MCF 10A (cell line): ENCODE data around the gene SHKBP1. TPM values are rescaled to one million over a fixed set of nuclear protein-coding genes. Genes with fewer than 3 reads are reported as not detected.

Source experiments
- BruUV-seq: library from RNA; stranded (reverse); fragments of 400-500 nt; replicated peaks from 2 replicates; lab custom pipeline; 2021; lab: Mats Ljungman, UMichigan
- CTCF ChIA-PET: fragments of 300-600 bp; sonication (Branson Sonifier 250); formaldehyde crosslinking; extraction: SDS; loops from one replicate; lab custom pipeline; 2021; ENCODE audit warnings: antibody characterized with exemption, inconsistent platforms; lab: Yijun Ruan, JAX
- POLR2A ChIA-PET: fragments of 300-600, 350-650 bp; sonication (Branson Sonifier 250); formaldehyde crosslinking; extraction: SDS; loops from one replicate; lab custom pipeline; 2020; ENCODE audit warnings: antibody characterized with exemption, inconsistent platforms; lab: Yijun Ruan, JAX
- DNase-seq: peaks from one replicate; pipeline ENCODE4 v3.0.0-alpha.2; 2018; ENCODE audit not compliant: unreplicated experiment
- H3K27ac Mint-ChIP-seq: one replicate; pipeline ENCODE4 v1.8.0; 2022; ENCODE audit warnings: mild to moderate bottlenecking, low read depth, mixed read lengths; ENCODE audit not compliant: unreplicated experiment
- H3K27me3 Mint-ChIP-seq: one replicate; pipeline ENCODE4 v1.8.0; 2022; ENCODE audit warnings: mixed read lengths; ENCODE audit not compliant: insufficient read depth, unreplicated experiment
- H3K36me3 Mint-ChIP-seq: one replicate; pipeline ENCODE4 v1.8.0; 2022; ENCODE audit warnings: mild to moderate bottlenecking, moderate library complexity, mixed read lengths; ENCODE audit not compliant: insufficient read depth, unreplicated experiment
- H3K4me1 Mint-ChIP-seq: one replicate; pipeline ENCODE4 v1.8.0; 2022; ENCODE audit warnings: mixed read lengths; ENCODE audit not compliant: insufficient read depth, unreplicated experiment
- H3K4me3 Mint-ChIP-seq: one replicate; pipeline ENCODE4 v1.8.0; 2022; ENCODE audit warnings: mild to moderate bottlenecking, moderate library complexity, mixed read lengths; ENCODE audit not compliant: unreplicated experiment
- H3K9me3 Mint-ChIP-seq: one replicate; pipeline ENCODE4 v1.8.0; 2022; ENCODE audit warnings: mixed read lengths; ENCODE audit not compliant: unreplicated experiment
- intact Hi-C: fragments of 100-400 bp; cut with micrococcal nuclease; formaldehyde crosslinking; loops from 2 replicates; pipeline ENCODE4 v1.14.1; 2022
- total RNA-seq: library from RNA; stranded (reverse); gene quantifications from 2 replicates; pipeline ENCODE4 v1.2.3, GENCODE V29; 2022
- TF ChIP-seq, protein P1 (sequence below): fragments of 200-600 bp; IDR thresholded peaks from one replicate; pipeline ENCODE4 v1.8.0; 2022; ENCODE audit warnings: antibody characterized with exemption, mild to moderate bottlenecking; ENCODE audit not compliant: unreplicated experiment

The SHKBP1 gene
- total RNA-seq, 1 experiment from 2014 or later, result 41.5 TPM

DNA sequence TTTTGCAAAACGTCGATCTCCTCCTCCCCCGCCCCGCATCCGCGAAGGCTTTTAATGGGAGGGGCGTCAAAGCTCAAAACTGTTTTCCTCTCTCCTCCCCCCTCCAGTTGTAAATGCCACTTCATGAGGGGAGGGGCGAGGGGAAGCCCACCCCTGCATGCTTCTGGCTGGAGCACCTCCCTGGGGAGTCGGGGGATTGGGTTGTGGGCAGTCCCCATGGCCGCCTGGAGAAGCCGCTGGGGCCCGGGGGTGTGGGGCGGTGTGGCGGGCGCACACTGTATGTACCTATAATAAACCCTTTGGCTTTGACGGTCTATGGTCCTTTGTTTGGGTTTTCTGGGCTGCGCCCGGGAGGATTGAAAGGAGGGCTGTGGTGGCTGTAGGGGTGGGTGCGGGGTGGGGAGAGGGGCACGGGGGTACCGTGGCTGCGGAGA is 505 bp upstream of the SHKBP1 start:
- Mint-ChIP-seq H3K27ac (peak overlapping the region; percentile 49), H3K4me1 (peaks cover 11% of the 10 kb centered on the region), H3K4me3 (peak overlapping the region; percentile 83), H3K27me3 (no peaks in the 10 kb centered on the region), H3K9me3 (no peaks in the 10 kb centered on the region), H3K36me3 (peaks cover 9% of the 10 kb centered on the region)
- intact Hi-C loops, result no loop called here
- BruUV-seq, result no TSS peak
- POLR2A ChIA-PET, result no interaction called here
- no peak for DNase-seq
- TF ChIP-seq, protein P1, sequence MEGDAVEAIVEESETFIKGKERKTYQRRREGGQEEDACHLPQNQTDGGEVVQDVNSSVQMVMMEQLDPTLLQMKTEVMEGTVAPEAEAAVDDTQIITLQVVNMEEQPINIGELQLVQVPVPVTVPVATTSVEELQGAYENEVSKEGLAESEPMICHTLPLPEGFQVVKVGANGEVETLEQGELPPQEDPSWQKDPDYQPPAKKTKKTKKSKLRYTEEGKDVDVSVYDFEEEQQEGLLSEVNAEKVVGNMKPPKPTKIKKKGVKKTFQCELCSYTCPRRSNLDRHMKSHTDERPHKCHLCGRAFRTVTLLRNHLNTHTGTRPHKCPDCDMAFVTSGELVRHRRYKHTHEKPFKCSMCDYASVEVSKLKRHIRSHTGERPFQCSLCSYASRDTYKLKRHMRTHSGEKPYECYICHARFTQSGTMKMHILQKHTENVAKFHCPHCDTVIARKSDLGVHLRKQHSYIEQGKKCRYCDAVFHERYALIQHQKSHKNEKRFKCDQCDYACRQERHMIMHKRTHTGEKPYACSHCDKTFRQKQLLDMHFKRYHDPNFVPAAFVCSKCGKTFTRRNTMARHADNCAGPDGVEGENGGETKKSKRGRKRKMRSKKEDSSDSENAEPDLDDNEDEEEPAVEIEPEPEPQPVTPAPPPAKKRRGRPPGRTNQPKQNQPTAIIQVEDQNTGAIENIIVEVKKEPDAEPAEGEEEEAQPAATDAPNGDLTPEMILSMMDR, result no peak
- CTCF ChIA-PET, result interaction anchor here (0.6 to 1.0 kb wide), 3 partner anchors 19 to 59 kb away, joined by 3 to 4 read pairs (median 4); no protein-coding TSS in a partner anchor

DNA sequence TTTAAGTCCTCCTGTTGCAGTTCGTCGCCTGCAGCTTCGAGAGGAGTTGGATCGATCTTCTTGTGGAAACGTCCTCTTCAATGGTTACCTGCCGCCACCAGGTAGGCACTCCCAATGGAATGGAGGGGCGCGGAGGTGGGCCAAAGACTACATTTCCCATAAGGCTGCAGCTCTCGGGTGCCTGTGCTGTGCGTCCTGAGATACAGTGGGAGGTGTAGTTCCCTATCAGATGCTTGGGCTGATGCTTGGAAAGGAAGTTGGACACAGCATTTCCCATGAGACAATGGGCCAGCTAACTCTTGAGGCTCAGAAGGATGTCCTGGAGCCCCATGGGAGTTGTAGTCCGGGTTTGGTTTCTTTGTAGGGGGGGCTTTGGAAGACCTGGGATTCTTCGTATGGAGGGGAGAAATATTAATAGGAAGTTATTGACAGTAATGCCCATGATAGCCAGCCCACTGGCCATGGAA is 1.8 kb downstream of the SHKBP1 start:
- DNase-seq, result no peak
- TF ChIP-seq, protein P1, result no peak
- POLR2A ChIA-PET, result interaction anchor here (0.6 to 1.3 kb wide), 2 partner anchors 8 to 984 kb away, joined by 4 read pairs; no protein-coding TSS in a partner anchor
- Mint-ChIP-seq H3K27me3 (no peaks in the 10 kb centered on the region), H3K9me3 (no peaks in the 10 kb centered on the region), H3K36me3 (peaks cover 22% of the 10 kb centered on the region), H3K27ac (no peak overlapping the region), H3K4me1 (peaks cover 11% of the 10 kb centered on the region), H3K4me3 (peak overlapping the region; percentile 83)
- BruUV-seq, result no TSS peak
- CTCF ChIA-PET, result interaction anchor here (1.0 to 1.4 kb wide), 3 partner anchors 7 to 115 kb away, joined by 3 to 4 read pairs (median 4); no protein-coding TSS in a partner anchor
- intact Hi-C loops, result no loop called here

DNA sequence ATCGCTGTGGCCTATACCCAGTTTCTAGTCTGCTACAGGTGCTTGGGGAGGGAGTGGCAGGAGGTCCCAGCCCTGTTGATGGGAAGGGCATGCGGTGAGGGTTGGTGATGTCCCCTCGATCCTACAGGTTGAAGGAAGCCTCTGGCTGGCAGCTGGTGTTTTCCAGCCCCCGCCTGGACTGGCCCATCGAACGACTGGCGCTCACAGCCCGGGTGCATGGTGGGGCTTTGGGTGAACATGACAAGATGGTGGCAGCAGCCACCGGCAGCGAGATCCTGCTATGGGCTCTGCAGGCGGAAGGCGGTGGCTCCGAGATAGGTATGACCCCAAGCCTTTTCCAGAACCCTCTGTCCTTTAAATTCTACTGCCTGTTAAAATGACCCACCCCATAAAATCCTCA is 3.9 kb downstream of the SHKBP1 start:
- no peak overlapping the region for H3K27ac Mint-ChIP-seq
- TF ChIP-seq, protein P1, result no peak
- ChIA-PET POLR2A (no interaction called here), CTCF (interaction anchor here (0.6 kb wide), 2 partner anchors 93 to 1029 kb away, joined by 3 read pairs; no protein-coding TSS in a partner anchor)
- BruUV-seq, result no TSS peak
- no peak overlapping the region for H3K4me3 Mint-ChIP-seq
- H3K9me3 Mint-ChIP-seq, result no peaks in the 10 kb centered on the region
- peaks cover 13% of the 10 kb centered on the region for H3K4me1 Mint-ChIP-seq
- intact Hi-C loops, result no loop called here
- peaks cover 22% of the 10 kb centered on the region for H3K36me3 Mint-ChIP-seq
- no peak for DNase-seq
- no peaks in the 10 kb centered on the region for H3K27me3 Mint-ChIP-seq

DNA sequence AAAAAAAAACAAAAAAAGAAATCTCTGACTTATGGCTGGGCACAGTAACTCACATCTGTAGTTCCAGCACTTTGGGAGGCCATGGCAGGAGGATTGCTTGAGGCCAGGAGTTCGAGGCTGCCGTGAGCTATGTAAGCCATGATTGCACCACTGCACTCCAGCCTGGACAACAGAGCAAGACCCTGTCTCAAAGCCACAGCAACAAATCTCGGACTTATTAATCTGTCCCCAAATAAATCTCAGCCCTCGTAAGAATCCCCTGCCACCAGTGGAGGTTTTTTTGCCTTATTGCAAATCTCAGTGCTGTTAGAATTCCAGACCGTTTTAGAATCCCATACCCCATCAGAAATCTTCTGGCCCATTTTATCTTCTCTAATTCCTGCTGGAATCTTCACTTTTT is 4.9 kb downstream of the SHKBP1 start:
- no peaks in the 10 kb centered on the region for H3K9me3 Mint-ChIP-seq
- H3K4me3 Mint-ChIP-seq, result no peak overlapping the region
- H3K4me1 Mint-ChIP-seq, result peaks cover 21% of the 10 kb centered on the region

More for the DNA sequence above, 4.9 kb downstream of the SHKBP1 start:
- Mint-ChIP-seq H3K27ac (no peak overlapping the region), H3K27me3 (no peaks in the 10 kb centered on the region), H3K36me3 (peaks cover 22% of the 10 kb centered on the region)
- ChIA-PET POLR2A (interaction anchor here (0.6 to 1.3 kb wide), 2 partner anchors 11 to 204 kb away, joined by 3 to 5 read pairs; no protein-coding TSS in a partner anchor), CTCF (no interaction called here)
- BruUV-seq, result no TSS peak
- intact Hi-C loops, result no loop called here
- no peak for DNase-seq
- TF ChIP-seq, protein P1, result no peak
